ENCODE data around the gene RUFY1.

- TF ChIP-seq CTCF (optimal IDR thresholded peaks at IDR 0.05 in 1 of 3, IDR thresholded peaks at IDR 0.05 in 1 of 3, conservative IDR thresholded peaks at IDR 0.05 in 1 of 3; ENCODE audit: extremely low read depth in 1 of 3, insufficient read depth in 2 of 3, low read length in 3 of 3) (no peak), EZH2 (IDR thresholded peaks at IDR 0.05; ENCODE audit: low read length) (no peak)
These were observed at the start of gene RUFY1 for GRCh38 chr5:179550511-179551342.
